GM13977 (cell line): ENCODE measurements around the gene MYOZ3.

Experiments
- DNase-seq: peaks from one replicate; pipeline ENCODE4 v3.0.0; 2012; ENCODE audit warnings: low spot score
- in situ Hi-C: fragments of 300-500 bp; cut with MboI; formaldehyde crosslinking; loops from one replicate; pipeline ENCODE4 v1.12.0; 2022; ENCODE audit warnings: low sequenced_read_pairs, low pct_unique_long_range_greater_than_20kb, mixed read lengths, inconsistent platforms; ENCODE audit not compliant: unreplicated experiment
- TF ChIP-seq, protein P1 (sequence below): IDR thresholded peaks from 2 replicates; pipeline ENCODE4 v1.5.1; 2012; ENCODE audit warnings: mild to moderate bottlenecking, control low read depth; ENCODE audit not compliant: insufficient read depth; ENCODE audit errors: extremely low read depth, missing control alignments

MYOZ3 gene

GRCh38 chr5:150638488-150639376 is 22.3 kb upstream of the MYOZ3 start:
- TF ChIP-seq, protein P1, sequence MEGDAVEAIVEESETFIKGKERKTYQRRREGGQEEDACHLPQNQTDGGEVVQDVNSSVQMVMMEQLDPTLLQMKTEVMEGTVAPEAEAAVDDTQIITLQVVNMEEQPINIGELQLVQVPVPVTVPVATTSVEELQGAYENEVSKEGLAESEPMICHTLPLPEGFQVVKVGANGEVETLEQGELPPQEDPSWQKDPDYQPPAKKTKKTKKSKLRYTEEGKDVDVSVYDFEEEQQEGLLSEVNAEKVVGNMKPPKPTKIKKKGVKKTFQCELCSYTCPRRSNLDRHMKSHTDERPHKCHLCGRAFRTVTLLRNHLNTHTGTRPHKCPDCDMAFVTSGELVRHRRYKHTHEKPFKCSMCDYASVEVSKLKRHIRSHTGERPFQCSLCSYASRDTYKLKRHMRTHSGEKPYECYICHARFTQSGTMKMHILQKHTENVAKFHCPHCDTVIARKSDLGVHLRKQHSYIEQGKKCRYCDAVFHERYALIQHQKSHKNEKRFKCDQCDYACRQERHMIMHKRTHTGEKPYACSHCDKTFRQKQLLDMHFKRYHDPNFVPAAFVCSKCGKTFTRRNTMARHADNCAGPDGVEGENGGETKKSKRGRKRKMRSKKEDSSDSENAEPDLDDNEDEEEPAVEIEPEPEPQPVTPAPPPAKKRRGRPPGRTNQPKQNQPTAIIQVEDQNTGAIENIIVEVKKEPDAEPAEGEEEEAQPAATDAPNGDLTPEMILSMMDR: no peak
- DNase-seq: no peak
- in situ Hi-C loops: no loop called here

- TF ChIP-seq, protein P1: no peak
- DNase-seq: no peak
- in situ Hi-C loops: no loop called here
These were observed 21.7 kb upstream of the MYOZ3 start for GRCh38 chr5:150639377-150639692.

- DNase-seq: no peak
- TF ChIP-seq, protein P1: no peak
- in situ Hi-C loops: loop anchor here (10.0 kb wide), 1 partner anchor 75 kb away; no protein-coding TSS in a partner anchor
These were observed 21.3 kb upstream of the MYOZ3 start for GRCh38 chr5:150639751-150640150.

DNA sequence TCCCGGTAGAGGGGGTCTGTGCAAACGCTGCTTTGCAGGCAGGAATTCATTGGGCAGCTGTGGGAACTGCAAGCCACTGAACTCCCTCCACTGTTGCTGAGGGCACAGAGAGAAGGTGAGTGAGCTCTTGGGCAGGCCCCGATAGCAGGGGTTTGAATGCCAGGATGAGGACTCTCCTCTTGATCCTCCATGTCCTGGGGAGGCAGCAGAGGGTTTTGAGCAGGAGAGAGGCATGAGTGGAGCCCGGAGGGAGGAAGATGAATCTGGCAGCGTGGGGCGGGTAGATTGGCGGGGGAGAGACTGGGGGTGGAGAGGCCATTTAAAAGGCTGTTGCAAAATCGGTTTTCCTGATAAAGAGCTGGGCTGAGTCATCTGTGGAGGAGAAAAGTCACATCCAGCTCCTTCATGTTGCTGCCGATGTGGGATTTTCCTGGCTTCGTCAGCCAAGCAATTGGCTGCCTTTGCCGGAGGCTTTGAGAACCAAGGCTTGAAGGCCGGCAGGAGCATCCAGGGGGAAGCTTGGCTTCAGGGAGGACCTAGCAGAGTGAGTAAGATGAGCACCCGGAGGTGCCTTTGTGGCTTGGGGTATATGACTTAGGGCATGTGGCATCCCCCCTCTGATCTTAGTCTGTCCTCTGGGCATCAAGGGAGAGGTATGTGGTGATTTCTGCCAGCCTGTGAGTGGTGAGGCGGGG is 20.6 kb upstream of the MYOZ3 start, which contains the start of gene SYNPO:
TSS of gene SYNPO (plus strand) at position 350 of the 695 bp plus-strand sequence. CDS start 7,616 bp downstream, outside the sequence.
- no peak for DNase-seq
- in situ Hi-C loops: loop anchor here (10.0 kb wide), 1 partner anchor 76 kb away; no protein-coding TSS in a partner anchor
- TF ChIP-seq, protein P1: no peak

DNA sequence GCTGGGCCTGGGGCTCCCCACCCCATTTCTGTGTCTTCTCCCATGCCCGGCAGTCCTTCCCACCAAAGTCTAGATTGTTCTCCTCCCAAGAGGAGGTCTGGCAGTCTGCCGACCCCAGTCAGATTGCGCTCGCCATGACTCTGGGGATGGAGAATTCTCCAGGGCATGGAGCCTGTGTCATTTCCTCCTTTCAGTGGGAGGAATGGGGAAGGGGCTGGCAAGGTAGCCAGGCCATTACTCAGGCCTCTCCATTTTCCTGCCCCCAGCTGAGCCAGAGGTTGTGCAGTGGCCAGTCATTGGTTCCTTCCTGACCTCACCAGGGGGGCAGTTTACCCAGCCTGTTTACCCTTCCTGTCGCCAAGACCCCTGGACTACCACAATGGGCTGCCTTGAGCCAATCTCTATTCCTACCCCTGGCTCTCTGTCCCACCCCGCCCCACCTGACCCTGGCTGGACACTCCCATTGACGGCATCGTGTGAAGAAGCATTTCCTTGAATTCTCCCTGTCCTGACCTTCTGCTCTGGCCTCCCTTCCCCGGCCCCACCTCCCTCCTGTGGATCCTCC is 20.0 kb upstream of the MYOZ3 start:
- in situ Hi-C loops: loop anchor here (10.0 kb wide), 1 partner anchor 76 kb away; no protein-coding TSS in a partner anchor
- TF ChIP-seq, protein P1: no peak
- DNase-seq: no peak

DNA sequence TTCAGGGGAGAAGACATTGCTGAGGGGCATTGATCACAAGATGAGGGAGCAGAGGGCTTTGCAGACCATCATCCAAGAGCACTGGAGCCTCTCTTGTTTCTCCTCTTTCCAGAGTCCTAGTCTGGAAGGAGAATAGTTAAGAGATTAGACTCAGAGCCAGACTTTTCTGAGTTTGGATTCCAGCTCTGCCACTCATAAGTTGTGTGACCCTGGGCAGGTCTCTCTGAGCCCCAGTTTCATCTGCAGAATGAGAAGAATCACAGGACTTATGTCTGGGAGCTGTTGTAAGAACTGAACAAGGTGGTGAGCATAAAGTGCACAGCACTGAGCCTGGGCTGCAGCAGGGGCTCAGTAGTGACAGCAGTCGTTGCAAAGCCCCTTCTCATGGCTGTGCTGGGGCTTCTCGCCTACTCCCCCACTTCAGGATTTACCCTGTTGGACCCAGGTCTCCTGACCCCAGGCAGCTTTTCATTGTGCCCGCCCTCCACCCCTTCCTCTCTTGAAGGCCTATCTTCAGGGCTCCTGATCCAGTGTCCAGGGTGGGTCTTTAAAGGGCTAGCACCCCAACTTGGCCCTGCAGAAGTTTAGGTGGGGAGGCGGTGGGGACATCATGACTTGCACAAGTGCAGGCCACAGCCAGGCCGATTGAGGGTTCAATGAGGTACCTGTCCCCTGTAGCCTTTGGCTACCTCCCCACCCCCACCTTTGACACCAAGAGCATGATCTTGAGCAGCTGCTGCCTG is 19.1 kb upstream of the MYOZ3 start:
- DNase-seq: no peak
- TF ChIP-seq, protein P1: no peak
- in situ Hi-C loops: loop anchor here (10.0 kb wide), 1 partner anchor 77 kb away; no protein-coding TSS in a partner anchor
